Measurements from ENCODE around the gene FAM114A1. TPM values are rescaled to one million over a fixed set of nuclear protein-coding genes. Genes with fewer than 3 reads are reported as not detected.

FAM114A1 gene
- total RNA-seq, 1 donor from 2014 or later = 19.5 TPM

GRCh38 chr4:38846015-38846414 lies 21.6 kb upstream of the FAM114A1 start:
- no peaks in the 10 kb centered on the region for H3K36me3 ChIP-seq
- no peak for TF ChIP-seq CTCF (IDR thresholded peaks at IDR 0.05; ENCODE audit: borderline replicate concordance)
- DNase-seq = no peak
- no peaks in the 10 kb centered on the region for H3K4me1 ChIP-seq
- no peak overlapping the region for H3K27ac ChIP-seq (replicated peaks)
- intact Hi-C loops (cut with micrococcal nuclease) = no loop called here
- no peak overlapping the region for H3K4me3 ChIP-seq
- no peaks in the 10 kb centered on the region for H3K27me3 ChIP-seq (ENCODE audit: low read depth)
- H3K9me3 ChIP-seq (replicated peaks) = peaks cover 13% of the 10 kb centered on the region

- no peak overlapping the region for H3K27ac ChIP-seq (replicated peaks)
- no peak for TF ChIP-seq CTCF (IDR thresholded peaks at IDR 0.05; ENCODE audit: borderline replicate concordance)
- intact Hi-C loops (cut with micrococcal nuclease) = loop anchor here (10.0 kb wide), 1 partner anchor 101 kb away; no protein-coding TSS in a partner anchor
These were observed 12.1 kb upstream of the FAM114A1 start for GRCh38 chr4:38855466-38855865.

DNA sequence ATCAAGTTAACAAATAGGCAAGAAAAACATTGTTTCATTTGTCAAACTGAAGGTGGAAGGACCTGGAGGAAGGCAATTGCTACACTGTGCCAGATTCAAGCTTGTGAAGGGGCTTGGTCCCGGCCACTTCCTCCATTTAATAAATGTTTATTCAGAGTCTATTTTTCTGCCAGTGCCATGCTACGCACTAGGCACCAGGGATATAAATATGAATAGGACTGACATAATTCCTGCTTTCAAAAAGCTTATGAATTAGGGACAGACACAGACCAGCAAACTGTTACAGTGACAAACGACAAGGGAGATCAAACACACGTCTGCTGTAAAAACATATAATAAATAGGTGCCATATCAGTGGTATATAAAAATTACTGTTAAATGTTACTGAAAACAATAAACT lies 11.6 kb upstream of the FAM114A1 start:
- Histone ChIP-seq H3K36me3 (no peaks in the 10 kb centered on the region), H3K9me3 (replicated peaks) (peaks cover 7% of the 10 kb centered on the region), H3K27me3 (ENCODE audit: low read depth) (peaks cover 5% of the 10 kb centered on the region), H3K4me3 (peak overlapping the region; percentile 30), H3K4me1 (peaks cover 7% of the 10 kb centered on the region), H3K27ac (replicated peaks) (peak overlapping the region; percentile 53)
- TF ChIP-seq CTCF (IDR thresholded peaks at IDR 0.05; ENCODE audit: borderline replicate concordance) = no peak
- intact Hi-C loops (cut with micrococcal nuclease) = loop anchor here (10.0 kb wide), 1 partner anchor 101 kb away; no protein-coding TSS in a partner anchor
- no peak for DNase-seq

More at GRCh38 chr4:38855466-38855865, 12.1 kb upstream of the FAM114A1 start:
- no peak for DNase-seq
- Histone ChIP-seq H3K4me1 (peaks cover 7% of the 10 kb centered on the region), H3K36me3 (no peaks in the 10 kb centered on the region), H3K9me3 (replicated peaks) (peaks cover 7% of the 10 kb centered on the region), H3K4me3 (peak overlapping the region; percentile 30), H3K27me3 (ENCODE audit: low read depth) (no peaks in the 10 kb centered on the region)

DNA sequence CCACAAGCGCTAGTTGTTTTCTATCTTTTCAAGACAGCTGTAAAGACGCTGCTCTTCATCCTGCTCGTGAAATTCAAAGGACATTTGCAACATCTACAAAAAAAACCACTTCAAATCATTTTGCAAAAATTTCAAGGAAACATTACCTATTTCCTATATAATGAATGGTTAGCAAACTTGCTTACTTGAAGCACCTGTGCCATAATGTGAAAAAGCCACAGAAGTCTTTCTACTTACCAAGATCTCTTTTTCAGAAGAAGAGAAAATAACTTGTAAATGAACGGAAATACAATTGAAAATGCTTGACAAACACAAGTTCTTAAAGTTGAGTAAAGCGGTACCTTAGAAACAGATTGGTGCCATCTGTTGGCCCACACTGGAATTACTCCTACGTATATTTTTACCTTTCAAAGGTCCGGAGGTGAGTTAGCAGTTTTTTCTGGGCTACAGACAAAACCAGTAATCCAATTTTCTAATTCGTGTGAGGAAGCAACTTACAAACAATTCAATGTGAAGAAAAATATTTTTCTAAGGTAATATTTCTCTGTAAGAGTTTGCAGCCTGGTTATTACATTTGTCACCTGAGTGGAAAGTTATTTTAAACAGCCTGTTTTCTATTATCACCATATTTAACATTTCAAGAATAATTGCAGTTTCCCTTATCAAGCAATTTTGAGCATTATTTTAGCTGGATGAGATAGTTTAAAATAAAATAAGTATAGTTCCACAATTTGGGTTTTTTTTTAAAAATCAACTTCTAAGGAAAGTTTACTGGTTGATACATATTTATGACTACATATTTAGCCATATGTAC lies 10.9 kb upstream of the FAM114A1 start, which contains the start of gene TLR6:
Gene TLR6 (minus strand): TSS at position 294 of the 814 bp plus-strand sequence. CDS start 27,344 bp downstream, outside the sequence.
- peak within 1 kb of the TSS; percentile 30 for H3K4me3 ChIP-seq
- peak within 1 kb of the TSS; percentile 66 for H3K27ac ChIP-seq (replicated peaks)
- peak; percentile 85 for TF ChIP-seq CTCF (IDR thresholded peaks at IDR 0.05; ENCODE audit: borderline replicate concordance)
- peaks cover 4% of the 10 kb centered on the region for H3K9me3 ChIP-seq (replicated peaks)
- H3K4me1 ChIP-seq = peaks cover 7% of the 10 kb centered on the region
- no peaks in the 10 kb centered on the region for H3K36me3 ChIP-seq
- DNase-seq = no peak
- intact Hi-C loops (cut with micrococcal nuclease) = loop anchor here (10.0 kb wide), 1 partner anchor 102 kb away; no protein-coding TSS in a partner anchor
- H3K27me3 ChIP-seq (ENCODE audit: low read depth) = peaks cover 7% of the 10 kb centered on the region

DNA sequence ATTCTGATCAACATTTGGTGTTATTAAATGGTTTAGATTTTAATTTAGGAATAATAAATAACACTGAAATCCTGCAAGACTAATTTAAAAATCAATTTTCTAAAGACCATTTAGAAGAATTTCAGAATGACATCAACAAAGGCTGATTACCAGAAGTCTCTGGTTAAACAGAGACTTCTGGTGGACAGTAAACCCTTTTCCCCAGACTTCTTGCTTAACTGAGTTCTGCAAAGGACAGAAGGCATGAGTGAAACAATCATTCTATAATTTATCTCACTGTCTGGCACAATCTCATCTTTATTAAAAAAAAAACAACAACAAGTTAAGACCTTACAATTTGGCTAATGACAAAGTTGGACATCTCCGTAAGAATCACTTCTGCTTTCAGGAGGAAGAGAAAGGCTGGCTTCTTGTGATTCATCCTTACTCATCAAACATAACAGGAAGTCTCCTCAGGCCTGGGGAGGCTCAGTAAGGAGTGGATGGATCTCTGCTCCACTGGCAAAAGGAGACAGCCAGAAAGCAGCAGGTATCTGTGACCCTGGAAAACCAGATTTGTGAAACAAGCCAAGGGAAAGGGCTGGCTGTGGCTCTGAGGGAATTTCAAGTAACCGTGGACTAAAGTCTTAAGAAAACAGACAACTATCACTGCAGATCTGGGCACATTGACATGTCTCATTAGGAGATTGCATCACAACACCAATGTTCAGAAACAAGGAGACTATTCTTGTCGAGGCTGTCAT lies 10.1 kb upstream of the FAM114A1 start:
- Histone ChIP-seq H3K27me3 (ENCODE audit: low read depth) (peaks cover 7% of the 10 kb centered on the region), H3K4me3 (no peak overlapping the region), H3K36me3 (no peaks in the 10 kb centered on the region), H3K9me3 (replicated peaks) (no peaks in the 10 kb centered on the region), H3K4me1 (peaks cover 7% of the 10 kb centered on the region), H3K27ac (replicated peaks) (peak overlapping the region; percentile 66)
- no peak for TF ChIP-seq CTCF (IDR thresholded peaks at IDR 0.05; ENCODE audit: borderline replicate concordance)
- DNase-seq = peak; percentile 20
- intact Hi-C loops (cut with micrococcal nuclease) = loop anchor here (10.0 kb wide), 1 partner anchor 103 kb away; no protein-coding TSS in a partner anchor

All from left ventricle myocardium inferior (tissue), 1 donor.